H1 (cell line): ENCODE data around the gene TSGA10. TPM values are rescaled to one million over a fixed set of nuclear protein-coding genes. Genes with fewer than 3 reads are reported as not detected.

Experiments used
- CTCF ChIA-PET: fragments of 300-600 bp; sonication (Branson Sonifier 250); formaldehyde crosslinking; loops from one replicate; lab custom pipeline; 2021; ENCODE audit not compliant: partially characterized antibody; lab: Charles Lee
- POLR2A ChIA-PET: fragments of 300-600 bp; sonication (Branson Sonifier 250); formaldehyde crosslinking; loops from one replicate; lab custom pipeline; 2021; ENCODE audit warnings: inconsistent platforms; ENCODE audit not compliant: partially characterized antibody; lab: Charles Lee
- DNase-seq, 2 experiments: peaks; one replicate each; pipeline versions ENCODE4 v3.0.0 to v3.0.0-alpha.2; 2010 to 2022; ENCODE audit warnings: low spot score in 2 of 2, low read depth in 1 of 2, mixed read lengths in 1 of 2
- FAIRE-seq: peaks from 2 replicates; lab custom pipeline; 2011; peaks lifted over from hg19 to GRCh38; lab: Jason Lieb, UNC
- H2AFZ ChIP-seq: 2 replicates; pipeline ENCODE4 v1.8.1; 2012; ENCODE audit warnings: low read length, inconsistent platforms
- H2AK5ac ChIP-seq: 2 replicates; pipeline ENCODE4 v1.6.1; 2013; ENCODE audit warnings: low read depth, low read length
- H2BK120ac ChIP-seq: replicated peaks from 2 replicates; pipeline ENCODE3; 2013; ENCODE audit warnings: low read depth, low read length, inconsistent platforms
- H2BK12ac ChIP-seq: 2 replicates; pipeline ENCODE4 v1.6.1; 2013; ENCODE audit warnings: low read depth, low read length
- H2BK15ac ChIP-seq: 2 replicates; pipeline ENCODE4 v1.6.1; 2013; ENCODE audit warnings: low read length
- H2BK20ac ChIP-seq: 2 replicates; pipeline ENCODE4 v1.6.1; 2013; ENCODE audit warnings: low read length
- H2BK5ac ChIP-seq: 2 replicates; pipeline ENCODE4 v1.6.1; 2013; ENCODE audit warnings: low read depth, low read length
- H3K14ac ChIP-seq: 2 replicates; pipeline ENCODE4 v1.6.1; 2013; ENCODE audit warnings: inconsistent platforms; ENCODE audit not compliant: insufficient read length
- H3K18ac ChIP-seq: 2 replicates; pipeline ENCODE4 v1.6.1; 2013; ENCODE audit warnings: low read length; ENCODE audit errors: extremely low read depth
- H3K23ac ChIP-seq: 2 replicates; pipeline ENCODE4 v1.6.1; 2013; ENCODE audit warnings: inconsistent platforms; ENCODE audit not compliant: insufficient read length
- H3K23me2 ChIP-seq: 2 replicates; pipeline ENCODE4 v1.6.1; 2013; ENCODE audit warnings: low read depth, low read length
- H3K27ac ChIP-seq: 2 replicates; pipeline ENCODE4 v1.6.1; 2011; ENCODE audit warnings: low read depth, low read length, inconsistent platforms
- H3K27me3 ChIP-seq, 4 experiments: replicated peaks in 1 of 4; 1 replicate in 1 of 4; 2 replicates in 3 of 4; pipeline versions ENCODE4 v1.6.1 to v1.8.1; 2011 to 2013; ENCODE audit warnings: low read length in 3 of 4, mild to moderate bottlenecking in 3 of 4, inconsistent platforms in 2 of 4, mixed read lengths in 2 of 4, moderate library complexity in 1 of 4; ENCODE audit not compliant: control insufficient read depth in 3 of 4, insufficient read depth in 3 of 4; ENCODE audit errors: extremely low read depth in 1 of 4
- H3K36me3 ChIP-seq, 4 experiments: 2 replicates each; pipeline versions ENCODE4 v1.6.1 to v1.8.1; 2011 to 2013; ENCODE audit warnings: mild to moderate bottlenecking in 4 of 4, low read length in 3 of 4, moderate library complexity in 2 of 4, control low read depth in 1 of 4, inconsistent platforms in 1 of 4; ENCODE audit not compliant: insufficient read depth in 4 of 4, control insufficient read depth in 2 of 4
- H3K4ac ChIP-seq: replicated peaks from 2 replicates; pipeline ENCODE3; 2013; ENCODE audit warnings: low read length, low read depth, mixed read lengths, inconsistent platforms; ENCODE audit not compliant: insufficient read length
- H3K4me1 ChIP-seq, 4 experiments: replicated peaks in 1 of 4; 1 replicate in 1 of 4; 2 replicates in 3 of 4; pipeline versions ENCODE4 v1.6.1 to v1.8.1; 2011 to 2013; ENCODE audit warnings: low read length in 3 of 4, inconsistent platforms in 2 of 4, mixed read lengths in 1 of 4; ENCODE audit not compliant: insufficient read depth in 4 of 4, control insufficient read depth in 3 of 4
- H3K4me2 ChIP-seq, 2 experiments: 2 replicates each; pipeline versions ENCODE4 v1.6.1 to v1.8.1; 2011 to 2013; ENCODE audit warnings: low read depth in 2 of 2, low read length in 2 of 2, control low read depth in 1 of 2, inconsistent platforms in 1 of 2, mild to moderate bottlenecking in 1 of 2; ENCODE audit not compliant: insufficient read depth in 1 of 2
- H3K4me3 ChIP-seq, 4 experiments: fragments of 200-600, 300-600 bp in 1 of 4; sonication (generic), shearing (Covaris generic), sonication (Bioruptor Twin) in 1 of 4; 2 replicates each; pipeline versions ENCODE4 v1.5.1 to v1.8.1; 2011 to 2016; ENCODE audit warnings: low read length in 4 of 4, low read depth in 3 of 4, control low read depth in 2 of 4, inconsistent platforms in 2 of 4, mild to moderate bottlenecking in 2 of 4, mixed read lengths in 1 of 4, moderate library complexity in 1 of 4; ENCODE audit not compliant: insufficient read depth in 2 of 4; ENCODE audit errors: extremely low read depth in 1 of 4
- H3K56ac ChIP-seq: replicated peaks from 2 replicates; pipeline ENCODE3; 2013; ENCODE audit warnings: low read depth, mild to moderate bottlenecking, mixed read lengths, low read length, inconsistent platforms; ENCODE audit not compliant: insufficient read length
- H3K79me1 ChIP-seq: 2 replicates; pipeline ENCODE4 v1.6.1; 2013; ENCODE audit warnings: low read depth, low read length, control low read depth
- H3K79me2 ChIP-seq, 2 experiments: 2 replicates each; pipeline versions ENCODE4 v1.6.1 to v1.8.1; 2012 to 2013; ENCODE audit warnings: low read length in 2 of 2, mild to moderate bottlenecking in 2 of 2, inconsistent platforms in 1 of 2; ENCODE audit not compliant: insufficient read depth in 2 of 2, control insufficient read depth in 1 of 2
- H3K9ac ChIP-seq, 4 experiments: replicated peaks in 1 of 4; 1 replicate in 1 of 4; 2 replicates in 3 of 4; pipeline versions ENCODE4 v1.6.1 to v1.8.1; 2011 to 2013; ENCODE audit warnings: low read depth in 3 of 4, low read length in 3 of 4, control low read depth in 2 of 4, mild to moderate bottlenecking in 2 of 4, moderate library complexity in 2 of 4, inconsistent platforms in 1 of 4; ENCODE audit errors: extremely low read depth in 1 of 4
- H3K9me3 ChIP-seq, 2 experiments: 2 replicates each; pipeline versions ENCODE4 v1.6.1 to v1.8.1; 2012 to 2013; ENCODE audit warnings: mild to moderate bottlenecking in 2 of 2, moderate library complexity in 2 of 2, control low read depth in 1 of 2, inconsistent platforms in 1 of 2, low read depth in 1 of 2, low read length in 1 of 2, mixed read lengths in 1 of 2; ENCODE audit not compliant: insufficient read depth in 2 of 2
- H4K20me1 ChIP-seq, 2 experiments: replicated peaks in 1 of 2; 2 replicates each; pipeline versions ENCODE3 to v1.8.1; 2011 to 2013; ENCODE audit warnings: inconsistent platforms in 2 of 2, low read length in 2 of 2, mild to moderate bottlenecking in 1 of 2; ENCODE audit not compliant: insufficient read depth in 2 of 2, control insufficient read depth in 1 of 2
- H4K5ac ChIP-seq: 2 replicates; pipeline ENCODE4 v1.6.1; 2013; ENCODE audit warnings: low read length, low read depth, mixed read lengths, inconsistent platforms; ENCODE audit not compliant: insufficient read length
- H4K8ac ChIP-seq: 2 replicates; pipeline ENCODE4 v1.8.0; 2013; ENCODE audit warnings: mild to moderate bottlenecking, moderate library complexity, low read length, inconsistent platforms; ENCODE audit not compliant: insufficient read depth; ENCODE audit errors: extremely low read depth
- H4K91ac ChIP-seq: replicated peaks from 2 replicates; pipeline ENCODE3; 2013; ENCODE audit warnings: low read length, mixed read lengths, inconsistent platforms; ENCODE audit not compliant: insufficient read length
- GTF2F1 ChIP-seq: IDR thresholded peaks from 2 replicates; pipeline ENCODE4 v1.6.1; 2012; ENCODE audit warnings: low read depth, low read length, improper control_type of control experiment, borderline replicate concordance
- HDAC6 ChIP-seq: IDR thresholded peaks from one replicate; pipeline ENCODE4 v1.7.1; 2012; ENCODE audit warnings: low read depth, mild to moderate bottlenecking, inconsistent platforms, low read length, moderate library complexity
- JUND ChIP-seq: IDR thresholded peaks from 2 replicates; pipeline ENCODE4 v1.6.1; 2011; ENCODE audit warnings: mild to moderate bottlenecking, improper control_type of control experiment, low read length
- KDM1A ChIP-seq: fragments of 200-600, 300-600 bp; sonication (generic); IDR thresholded peaks from 2 replicates; pipeline ENCODE4 v1.7.1; 2016; ENCODE audit warnings: mild to moderate bottlenecking, low read length, borderline replicate concordance
- KDM5A ChIP-seq: fragments of 200-600 bp; IDR thresholded peaks from 2 replicates; pipeline ENCODE4 v1.7.1; 2012; ENCODE audit warnings: mild to moderate bottlenecking, low read length, inconsistent platforms, mixed read lengths
- TAF1 ChIP-seq: IDR thresholded peaks from 2 replicates; pipeline ENCODE4 v1.6.1; 2011; ENCODE audit warnings: mild to moderate bottlenecking, low read depth, low read length
- WGBS, 2 experiments: shearing (Covaris generic) in 1 of 2; methylation state at CpG; one replicate each; pipeline versions ENCODE4 v1.1.6 to v1.1.7; 2013 to 2015; ENCODE audit warnings: low lambda C conversion rate in 2 of 2, mixed read lengths in 2 of 2, inconsistent platforms in 1 of 2, low coverage in 1 of 2, missing lambda C conversion rate in 1 of 2; ENCODE audit not compliant: insufficient replicate concordance in 2 of 2, insufficient coverage in 1 of 2, insufficient read length in 1 of 2; ENCODE audit errors: extremely low coverage in 1 of 2, missing lambda C conversion rate in 1 of 2; 5-methylcytosine and 5-hydroxymethylcytosine counted together
- polyA plus RNA-seq, 7 experiments: library from polyadenylated mRNA; depleted of rRNA in 3 of 7; stranded (reverse) in 5 of 7; unstranded in 2 of 7; fragments of >200 nt in 5 of 7; fragments of 200-250 nt in 2 of 7; gene quantifications; 1 replicate in 5 of 7; 2 replicates in 1 of 7; 4 replicates in 1 of 7; pipeline versions ENCODE4 v1.2.1 to v1.2.3, GENCODE V29; 2011 to 2013; ENCODE audit warnings: missing spikeins in 2 of 7, mixed read lengths in 2 of 7
- total RNA-seq: library from RNA; stranded (reverse); fragmentation: NEBNext Ultra II Directional; extraction: Animal tissue kit (Norgen Biotek cat#: 25700); gene quantifications from 2 replicates; pipeline ENCODE4 v1.2.1, GENCODE V29; 2021
- TF ChIP-seq, protein P1 (sequence below): IDR thresholded peaks from 2 replicates; pipeline ENCODE4 v1.6.1; 2012; ENCODE audit warnings: inconsistent platforms
- TF ChIP-seq, protein P2 (sequence below): IDR thresholded peaks from 2 replicates; pipeline ENCODE4 v1.6.1; 2011; ENCODE audit warnings: low read length, improper control_type of control experiment
- TF ChIP-seq, protein P3 (sequence below), 3 experiments: IDR thresholded peaks; 1 replicate in 2 of 3; 2 replicates in 1 of 3; pipeline versions ENCODE4 v1.5.1 to v1.6.1; 2011; ENCODE audit warnings: low read length in 3 of 3, mild to moderate bottlenecking in 3 of 3, inconsistent platforms in 2 of 3, low read depth in 1 of 3, moderate library complexity in 1 of 3; ENCODE audit not compliant: insufficient read depth in 1 of 3; ENCODE audit errors: control extremely low read depth in 1 of 3

TSGA10 gene
- total and polyA plus RNA-seq, 2 of the 8 experiments (the other 6 are each of a cell fraction or from before 2014, with no cell fraction given): 2.2 to 7.4 TPM

DNA sequence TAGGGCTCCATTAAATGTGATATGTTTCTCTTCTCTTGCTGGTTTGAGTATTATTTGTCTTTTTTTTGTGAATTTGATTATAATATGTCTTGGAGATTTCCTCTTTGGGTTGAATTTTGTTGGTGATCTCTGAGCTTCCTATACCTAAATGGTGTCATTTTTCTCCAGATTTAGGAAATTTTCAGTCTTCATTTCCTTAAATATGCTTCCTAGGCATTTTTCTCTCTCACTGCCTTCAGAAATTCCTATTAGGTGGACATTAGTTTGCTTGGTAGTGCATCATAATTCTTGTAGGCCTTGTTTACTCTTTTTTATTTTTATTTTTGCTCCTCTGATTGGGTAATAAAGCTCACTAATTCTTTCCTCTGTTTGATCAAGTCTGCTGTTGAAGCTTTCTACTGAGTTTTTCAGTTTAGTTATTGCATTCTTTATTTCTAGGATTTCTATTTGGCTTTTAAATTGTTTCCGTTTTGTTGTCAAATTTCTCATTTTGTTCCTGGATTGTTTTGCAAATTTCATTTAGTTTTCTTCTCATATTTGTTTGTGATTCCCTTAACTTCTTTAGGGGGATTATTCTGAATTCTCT, 182.1 kb downstream of the TSGA10 start:
- 89% methylated on average over 1 of the region's 1 CpG; no CpG with 5 or more reads in 1 of the 2 experiments for WGBS, 2 experiments
- Histone ChIP-seq H3K23ac (no peak overlapping the region), H3K27ac (no peak overlapping the region), H4K5ac (no peak overlapping the region), H3K56ac (no peak overlapping the region), H2BK20ac (no peak overlapping the region), H2BK120ac (no peak overlapping the region), H3K79me1 (no peaks in the 10 kb centered on the region), H2AK5ac (no peak overlapping the region), H3K4me1 (no peaks in the 10 kb centered on the region), H2BK12ac (no peak overlapping the region), H3K27me3 (no peaks in the 10 kb centered on the region), H4K91ac (no peak overlapping the region), H4K20me1 (no peaks in the 10 kb centered on the region), H3K23me2 (no peaks in the 10 kb centered on the region), H4K8ac (no peak overlapping the region), H3K18ac (no peak overlapping the region), H3K9me3 (peaks cover 13 to 26% of the 10 kb centered on the region in 2 experiments), H3K14ac (no peak overlapping the region), H3K79me2 (no peaks in the 10 kb centered on the region), H3K4me3 (no peak overlapping the region), H3K9ac (no peak overlapping the region), H3K36me3 (no peaks in the 10 kb centered on the region), H3K4me2 (no peak overlapping the region), H2BK5ac (no peak overlapping the region), H2BK15ac (no peak overlapping the region), H3K4ac (no peak overlapping the region), H2AFZ (no peak overlapping the region)
- FAIRE-seq (no peak), DNase-seq (no peak)
- CTCF ChIA-PET: interaction anchor here (0.9 kb wide), 1 partner anchor 12 kb away, joined by 4 read pairs; no protein-coding TSS in a partner anchor
- POLR2A ChIA-PET: no interaction called here
- TF ChIP-seq JUND (no peak), KDM5A (no peak), GTF2F1 (no peak), KDM1A (no peak), TAF1 (no peak), HDAC6 (no peak)
- TF ChIP-seq, protein P1, sequence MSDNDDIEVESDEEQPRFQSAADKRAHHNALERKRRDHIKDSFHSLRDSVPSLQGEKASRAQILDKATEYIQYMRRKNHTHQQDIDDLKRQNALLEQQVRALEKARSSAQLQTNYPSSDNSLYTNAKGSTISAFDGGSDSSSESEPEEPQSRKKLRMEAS: no peak
- TF ChIP-seq, protein P2, sequence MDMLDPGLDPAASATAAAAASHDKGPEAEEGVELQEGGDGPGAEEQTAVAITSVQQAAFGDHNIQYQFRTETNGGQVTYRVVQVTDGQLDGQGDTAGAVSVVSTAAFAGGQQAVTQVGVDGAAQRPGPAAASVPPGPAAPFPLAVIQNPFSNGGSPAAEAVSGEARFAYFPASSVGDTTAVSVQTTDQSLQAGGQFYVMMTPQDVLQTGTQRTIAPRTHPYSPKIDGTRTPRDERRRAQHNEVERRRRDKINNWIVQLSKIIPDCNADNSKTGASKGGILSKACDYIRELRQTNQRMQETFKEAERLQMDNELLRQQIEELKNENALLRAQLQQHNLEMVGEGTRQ: no peak
- TF ChIP-seq, protein P3, sequence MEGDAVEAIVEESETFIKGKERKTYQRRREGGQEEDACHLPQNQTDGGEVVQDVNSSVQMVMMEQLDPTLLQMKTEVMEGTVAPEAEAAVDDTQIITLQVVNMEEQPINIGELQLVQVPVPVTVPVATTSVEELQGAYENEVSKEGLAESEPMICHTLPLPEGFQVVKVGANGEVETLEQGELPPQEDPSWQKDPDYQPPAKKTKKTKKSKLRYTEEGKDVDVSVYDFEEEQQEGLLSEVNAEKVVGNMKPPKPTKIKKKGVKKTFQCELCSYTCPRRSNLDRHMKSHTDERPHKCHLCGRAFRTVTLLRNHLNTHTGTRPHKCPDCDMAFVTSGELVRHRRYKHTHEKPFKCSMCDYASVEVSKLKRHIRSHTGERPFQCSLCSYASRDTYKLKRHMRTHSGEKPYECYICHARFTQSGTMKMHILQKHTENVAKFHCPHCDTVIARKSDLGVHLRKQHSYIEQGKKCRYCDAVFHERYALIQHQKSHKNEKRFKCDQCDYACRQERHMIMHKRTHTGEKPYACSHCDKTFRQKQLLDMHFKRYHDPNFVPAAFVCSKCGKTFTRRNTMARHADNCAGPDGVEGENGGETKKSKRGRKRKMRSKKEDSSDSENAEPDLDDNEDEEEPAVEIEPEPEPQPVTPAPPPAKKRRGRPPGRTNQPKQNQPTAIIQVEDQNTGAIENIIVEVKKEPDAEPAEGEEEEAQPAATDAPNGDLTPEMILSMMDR (IDR thresholded peaks at IDR 0.05; ENCODE audit: control extremely low read depth in 1 of 3, insufficient read depth in 1 of 3, low read depth in 1 of 3, low read length in 3 of 3): no peak
